K562 (cell line): Measurements from ENCODE around the gene TRIO. TPM values are rescaled to one million over a fixed set of nuclear protein-coding genes. Genes with fewer than 3 reads are reported as not detected.

Experiments
- ATAC-seq: fragments of 200-7000 bp; cut with Tn5 transposase; 3 replicates; pipeline ENCODE4 v1.9.1; 2020; ENCODE audit warnings: moderate library complexity
- BruUV-seq: library from RNA; stranded (reverse); fragments of 400-500 nt; replicated peaks from 2 replicates; lab custom pipeline; 2021; lab: Mats Ljungman, UMichigan
- CTCF ChIA-PET: fragments of 300-600 bp; formaldehyde crosslinking; extraction: SDS; loops from one replicate; lab custom pipeline; 2021; ENCODE audit warnings: low intra/inter-chr PET ratio; lab: Yijun Ruan, JAX
- POLR2A ChIA-PET: fragments of 300-600, 350-650 bp; sonication (Branson Sonifier 250); formaldehyde crosslinking; extraction: SDS; loops from one replicate; lab custom pipeline; 2021; ENCODE audit warnings: antibody characterized with exemption, inconsistent platforms; lab: Yijun Ruan, JAX
- DNase-seq, 4 experiments: peaks; one replicate each; pipeline versions ENCODE4 v3.0.0 to v3.0.0-alpha.2; 2011 to 2018; ENCODE audit warnings: low spot score in 3 of 4, mixed read lengths in 3 of 4; ENCODE audit errors: extremely low read depth in 1 of 4
- FAIRE-seq: peaks from 2 replicates; lab custom pipeline; 2011; peaks lifted over from hg19 to GRCh38; lab: Jason Lieb, UNC
- H2AFZ ChIP-seq: 2 replicates; pipeline ENCODE4 v1.6.0; 2011; ENCODE audit warnings: low read depth, low read length, control low read depth, inconsistent platforms
- H3K27ac ChIP-seq: fragments of 200-600 bp; 3 replicates; pipeline ENCODE4 v1.8.0; 2011; ENCODE audit warnings: low read depth, mild to moderate bottlenecking, control low read depth, inconsistent platforms, low read length, moderate library complexity, mixed read lengths; ENCODE audit errors: extremely low read depth
- H3K27me3 ChIP-seq, 2 experiments: fragments of 300-600 bp in 1 of 2; 2 replicates in 1 of 2; 3 replicates in 1 of 2; pipeline versions ENCODE4 v1.6.0 to v1.8.0; 2011; ENCODE audit warnings: inconsistent platforms in 2 of 2, low read length in 2 of 2, mild to moderate bottlenecking in 1 of 2, mixed read lengths in 1 of 2, moderate library complexity in 1 of 2; ENCODE audit not compliant: control insufficient read depth in 2 of 2, insufficient read depth in 2 of 2
- H3K36me3 ChIP-seq: fragments of 300-600 bp; 3 replicates; pipeline ENCODE4 v1.8.0; 2011; ENCODE audit warnings: mild to moderate bottlenecking, low read length, inconsistent platforms; ENCODE audit not compliant: control insufficient read depth, insufficient read depth
- H3K4me1 ChIP-seq, 2 experiments: fragments of 200-600 bp in 1 of 2; replicated peaks in 1 of 2; 2 replicates in 1 of 2; 3 replicates in 1 of 2; pipeline versions ENCODE4 v1.5.1 to v1.8.0; 2011; ENCODE audit warnings: inconsistent platforms in 2 of 2, low read length in 2 of 2, mild to moderate bottlenecking in 1 of 2, mixed read lengths in 1 of 2, moderate library complexity in 1 of 2; ENCODE audit not compliant: control insufficient read depth in 2 of 2, insufficient read depth in 2 of 2
- H3K4me2 ChIP-seq: 2 replicates; pipeline ENCODE4 v1.6.1; 2011; ENCODE audit warnings: low read length, control low read depth, inconsistent platforms, mixed read lengths; ENCODE audit not compliant: insufficient read depth
- H3K4me3 ChIP-seq: fragments of 200-600 bp; sonication (generic), shearing (Covaris generic); 2 replicates; pipeline ENCODE4 v1.5.1; 2016; ENCODE audit warnings: control low read depth, inconsistent platforms
- H3K79me2 ChIP-seq: fragments of 200-600 bp; 3 replicates; pipeline ENCODE4 v1.8.0; 2011; ENCODE audit warnings: low read length, inconsistent platforms; ENCODE audit not compliant: control insufficient read depth, insufficient read depth
- H3K9ac ChIP-seq, 2 experiments: 2 replicates each; pipeline versions ENCODE4 v1.6.0 to v1.6.1; 2011; ENCODE audit warnings: low read depth in 2 of 2, low read length in 2 of 2, control low read depth in 1 of 2, inconsistent platforms in 1 of 2, mild to moderate bottlenecking in 1 of 2, mixed read lengths in 1 of 2; ENCODE audit not compliant: insufficient read depth in 1 of 2
- H3K9me1 ChIP-seq: one replicate; pipeline ENCODE4 v1.6.0; 2011; ENCODE audit warnings: inconsistent platforms, mild to moderate bottlenecking, low read length, moderate library complexity; ENCODE audit not compliant: control insufficient read depth, insufficient read depth
- H3K9me3 ChIP-seq: replicated peaks from 2 replicates; pipeline ENCODE4 v1.5.1; 2011; ENCODE audit warnings: low read depth, low read length, inconsistent platforms; ENCODE audit not compliant: control insufficient read depth, insufficient read depth
- H4K20me1 ChIP-seq: replicated peaks from 2 replicates; pipeline ENCODE4 v1.6.1; 2011; ENCODE audit warnings: low read length, inconsistent platforms, mixed read lengths; ENCODE audit not compliant: control insufficient read depth, insufficient read depth
- BACH1 ChIP-seq: fragments of 200-800 bp; sonication (Bioruptor generic); IDR thresholded peaks from 2 replicates; pipeline ENCODE4 v1.6.1; 2016; ENCODE audit warnings: missing genetic modification characterization, missing compliant biosample characterization
- BRCA1 ChIP-seq, 2 experiments: fragments of 450-650 bp in 1 of 2; sonication (generic) in 1 of 2; formaldehyde crosslinking in 1 of 2; IDR thresholded peaks; 2 replicates each; pipeline versions ENCODE4 v1.5.0 to v1.6.1; 2017 to 2020; ENCODE audit warnings: mild to moderate bottlenecking in 1 of 2, missing genetic modification reagents in 1 of 2
- EHMT2 ChIP-seq: fragments of 450-650 bp; IDR thresholded peaks from 2 replicates; pipeline ENCODE4 v1.6.1; 2018; ENCODE audit warnings: antibody characterized with exemption
- ELF1 ChIP-seq: fragments of 200-800 bp; sonication (Bioruptor generic); IDR thresholded peaks from 2 replicates; pipeline ENCODE4 v1.6.1; 2016; ENCODE audit warnings: missing genetic modification characterization, missing compliant biosample characterization
- GABPB2 ChIP-seq: fragments of 250-450 bp; sonication (Bioruptor Pico); conservative IDR thresholded peaks from 2 replicates; pipeline ENCODE4 v1.5.1; 2021; ENCODE audit warnings: mild to moderate bottlenecking
- HMBOX1 ChIP-seq: sonication (generic); IDR thresholded peaks from 2 replicates; pipeline ENCODE4 v1.6.1; 2016
- KLF10 ChIP-seq: fragments of 250-450 bp; sonication (Bioruptor Pico); IDR thresholded peaks from 2 replicates; pipeline ENCODE4 v1.6.1; 2021; ENCODE audit warnings: matching md5 sums
- NFRKB ChIP-seq: fragments of 450-650 bp; IDR thresholded peaks from 2 replicates; pipeline ENCODE4 v1.6.1; 2016; ENCODE audit warnings: low read depth
- NFXL1 ChIP-seq: fragments of 450-650 bp; formaldehyde crosslinking; IDR thresholded peaks from 2 replicates; pipeline ENCODE4 v1.4.0; 2021; ENCODE audit warnings: mild to moderate bottlenecking
- POLR2H ChIP-seq: IDR thresholded peaks from 2 replicates; pipeline ENCODE4 v1.6.1; 2016; ENCODE audit warnings: missing genetic modification characterization, low read depth, mild to moderate bottlenecking, control low read depth, missing compliant biosample characterization, moderate library complexity
- POLR3G ChIP-seq: IDR thresholded peaks from 2 replicates; pipeline ENCODE4 v1.6.1; 2011; ENCODE audit not compliant: insufficient read length, insufficient replicate concordance; ENCODE audit errors: extremely low read depth
- RBM17 ChIP-seq: fragments of 200-400 bp; formaldehyde crosslinking; IDR thresholded peaks from 2 replicates; pipeline ENCODE4 v1.6.1; 2017; ENCODE audit warnings: low read depth, mild to moderate bottlenecking, low read length, borderline replicate concordance
- TEAD1 ChIP-seq, 2 experiments: fragments of 450-650 bp in 1 of 2; sonication (generic) in 1 of 2; formaldehyde crosslinking; IDR thresholded peaks; 2 replicates each; pipeline versions ENCODE4 v1.4.0 to v1.8.0; 2020 to 2022; ENCODE audit warnings: mild to moderate bottlenecking in 2 of 2, missing genetic modification reagents in 1 of 2
- THRA ChIP-seq: fragments of 450-650 bp; IDR thresholded peaks from 2 replicates; pipeline ENCODE4 v1.6.1; 2017; ENCODE audit warnings: mild to moderate bottlenecking, moderate library complexity
- XRCC5 ChIP-seq: fragments of 200-400 bp; formaldehyde crosslinking; IDR thresholded peaks from 2 replicates; pipeline ENCODE4 v1.6.1; 2017; ENCODE audit warnings: low read depth, mild to moderate bottlenecking, low read length
- ZNF174 ChIP-seq: fragments of 250-450 bp; sonication (Bioruptor Pico); IDR thresholded peaks from 2 replicates; pipeline ENCODE4 v1.4.0; 2020; ENCODE audit warnings: mild to moderate bottlenecking
- ZNF239 ChIP-seq: fragments of 250-450 bp; sonication (Bioruptor Pico); IDR thresholded peaks from 2 replicates; pipeline ENCODE4 v1.4.0; 2020; ENCODE audit warnings: mild to moderate bottlenecking
- ZNF551 ChIP-seq: fragments of 250-450 bp; sonication (Bioruptor Pico); IDR thresholded peaks from 2 replicates; pipeline ENCODE4 v1.5.0; 2021; ENCODE audit warnings: mild to moderate bottlenecking, moderate library complexity
- ZSCAN32 ChIP-seq: fragments of 450-650 bp; formaldehyde crosslinking; IDR thresholded peaks from 2 replicates; pipeline ENCODE4 v1.4.0; 2020; ENCODE audit warnings: mild to moderate bottlenecking, moderate library complexity
- WGBS: fragments of 100-300 bp; shearing (Covaris generic); methylation state at CpG from one replicate; pipeline ENCODE4 v1.1.6; 2016; ENCODE audit warnings: low coverage, mixed read lengths; ENCODE audit not compliant: insufficient coverage; ENCODE audit errors: missing lambda C conversion rate; 5-methylcytosine and 5-hydroxymethylcytosine counted together
- in situ Hi-C: fragments of 300-500 bp; cut with MboI; formaldehyde crosslinking; loops from 4 replicates; pipeline ENCODE4 v1.15.0; 2018; ENCODE audit warnings: inconsistent platforms, mixed read lengths
- intact Hi-C: fragments of 100-400 bp; cut with micrococcal nuclease; formaldehyde crosslinking; loops from 2 replicates; pipeline ENCODE4 v1.14.2; 2022
- polyA plus RNA-seq, 8 experiments: library from polyadenylated mRNA; depleted of rRNA in 4 of 8; stranded (reverse) in 5 of 8; unstranded in 3 of 8; fragments of >200 nt; fragmentation: Nextera tagmentation in 2 of 8; fragmentation: Illumina TruSeq in 1 of 8; extraction: Ambion mirVana in 2 of 8; extraction: Trizol in 1 of 8; gene quantifications; 2 replicates each; pipeline versions ENCODE4 v1.2.1 to v1.2.3, GENCODE V29; 2011 to 2014; ENCODE audit warnings: inconsistent platforms in 1 of 8, missing spikeins in 1 of 8
- total RNA-seq, 7 experiments: library from RNA; depleted of rRNA in 6 of 7; stranded (reverse); fragments of >200 nt in 6 of 7; fragmentation: Illumina TruSeq in 2 of 7; extraction: Trizol in 2 of 7; gene quantifications; 2 replicates each; pipeline versions ENCODE4 v1.2.1 to v1.2.3, GENCODE V29; 2011 to 2021; ENCODE audit warnings: low replicate concordance in 1 of 7
- TF ChIP-seq, protein P1 (sequence below): fragments of 250-450 bp; sonication (Bioruptor Pico); IDR thresholded peaks from 2 replicates; pipeline ENCODE4 v1.5.0; 2020; ENCODE audit warnings: mild to moderate bottlenecking

TRIO gene
- total and polyA plus RNA-seq, 9 of the 15 experiments (the other 6 are each of a cell fraction or from before 2014, with no cell fraction given): 0.24 to 5.0 (median 1.1) TPM

GRCh38 chr5:14199902-14200301 lies 56.8 kb downstream of the TRIO start (continued):
- TF ChIP-seq, protein P1, sequence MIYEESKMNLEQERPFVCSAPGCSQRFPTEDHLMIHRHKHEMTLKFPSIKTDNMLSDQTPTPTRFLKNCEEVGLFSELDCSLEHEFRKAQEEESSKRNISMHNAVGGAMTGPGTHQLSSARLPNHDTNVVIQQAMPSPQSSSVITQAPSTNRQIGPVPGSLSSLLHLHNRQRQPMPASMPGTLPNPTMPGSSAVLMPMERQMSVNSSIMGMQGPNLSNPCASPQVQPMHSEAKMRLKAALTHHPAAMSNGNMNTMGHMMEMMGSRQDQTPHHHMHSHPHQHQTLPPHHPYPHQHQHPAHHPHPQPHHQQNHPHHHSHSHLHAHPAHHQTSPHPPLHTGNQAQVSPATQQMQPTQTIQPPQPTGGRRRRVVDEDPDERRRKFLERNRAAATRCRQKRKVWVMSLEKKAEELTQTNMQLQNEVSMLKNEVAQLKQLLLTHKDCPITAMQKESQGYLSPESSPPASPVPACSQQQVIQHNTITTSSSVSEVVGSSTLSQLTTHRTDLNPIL (CRISPR knock-in tag): no peak
- TF ChIP-seq POLR2H (tag) (no peak), GABPB2 (CRISPR knock-in tag) (no peak), ZSCAN32 (CRISPR knock-in tag) (no peak), NFRKB (no peak), EHMT2 (no peak), ZNF174 (CRISPR knock-in tag) (no peak), HMBOX1 (no peak), RBM17 (no peak)

DNA sequence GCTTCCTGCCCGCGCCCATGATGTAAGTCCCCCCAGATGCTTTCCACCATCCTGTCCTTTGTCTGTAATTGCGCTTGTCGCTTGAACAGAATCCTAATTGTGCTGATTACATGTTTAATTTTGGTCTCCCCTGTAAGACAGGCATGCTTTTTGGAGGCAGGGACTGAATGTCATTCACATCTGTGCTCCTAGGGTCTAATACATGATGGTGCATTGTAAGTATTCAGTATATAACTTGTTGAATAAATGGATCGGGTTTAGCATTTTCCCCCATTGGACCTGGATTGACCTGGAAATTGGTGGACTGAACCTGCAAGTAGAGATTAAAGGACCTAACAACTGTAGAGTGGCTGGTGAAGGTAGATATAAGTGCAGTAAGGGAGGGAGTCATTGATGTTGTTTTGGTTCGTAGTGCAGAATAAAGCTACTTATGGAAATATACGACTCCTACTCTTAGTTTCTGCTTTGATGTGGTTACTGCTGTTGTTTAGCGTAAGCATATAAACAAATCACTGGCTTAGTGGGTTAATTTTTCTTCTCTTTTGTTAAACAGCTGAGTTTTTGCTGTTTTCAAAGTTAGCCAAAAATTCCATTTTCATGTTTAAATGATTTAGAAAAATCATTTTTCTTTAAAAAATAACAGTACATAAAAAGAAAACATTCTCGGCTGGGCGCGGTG lies 57.3 kb downstream of the TRIO start:
- Histone ChIP-seq H3K4me1 (no peaks in the 10 kb centered on the region), H4K20me1 (no peaks in the 10 kb centered on the region; the same call in 1 of the 2 replicates), H3K9me1 (no peaks in the 10 kb centered on the region), H3K4me2 (no peak overlapping the region), H3K9ac (no peak overlapping the region), H3K4me3 (no peak overlapping the region), H3K9me3 (no peaks in the 10 kb centered on the region), H3K79me2 (no peaks in the 10 kb centered on the region), H2AFZ (no peak overlapping the region), H3K27ac (no peak overlapping the region), H3K36me3 (no peaks in the 10 kb centered on the region), H3K27me3 (peaks cover 6 to 12% of the 10 kb centered on the region in 2 experiments; a peak in 4 of 5 replicates)
- BruUV-seq: no TSS peak
- WGBS: 12% methylated on average over 11 of the region's 11 CpGs
- ATAC-seq (no peak), FAIRE-seq (no peak), DNase-seq (no peak)
- POLR2A ChIA-PET: no interaction called here
- intact Hi-C loops: no loop called here
- in situ Hi-C loops: no loop called here
- CTCF ChIA-PET: no interaction called here
- no peak for TF ChIP-seq BACH1 (tag)
- no peak for TF ChIP-seq ZNF551 (CRISPR knock-in tag)
- no peak for TF ChIP-seq XRCC5
- no peak for TF ChIP-seq ELF1 (tag)
- TF ChIP-seq POLR3G: no peak
- TF ChIP-seq NFXL1 (CRISPR knock-in tag): no peak
- no peak for TF ChIP-seq BRCA1 (IDR thresholded peaks at IDR 0.05)
- TF ChIP-seq BRCA1 (CRISPR knock-in tag; IDR thresholded peaks at IDR 0.05): no peak
- TF ChIP-seq THRA: no peak
- no peak for TF ChIP-seq KLF10 (CRISPR knock-in tag)
- TF ChIP-seq TEAD1 (CRISPR knock-in tag; IDR thresholded peaks at IDR 0.05): no peak
- no peak for TF ChIP-seq NFRKB
- TF ChIP-seq ZNF239 (CRISPR knock-in tag): no peak
